ENCODE measurements around the gene MPPED2.
"Not testable (repeated sequence)": the region's sequence is repeated elsewhere in the genome, so short reads cannot be mapped to it uniquely, and the experiment has no call there.

MPPED2 gene

DNA sequence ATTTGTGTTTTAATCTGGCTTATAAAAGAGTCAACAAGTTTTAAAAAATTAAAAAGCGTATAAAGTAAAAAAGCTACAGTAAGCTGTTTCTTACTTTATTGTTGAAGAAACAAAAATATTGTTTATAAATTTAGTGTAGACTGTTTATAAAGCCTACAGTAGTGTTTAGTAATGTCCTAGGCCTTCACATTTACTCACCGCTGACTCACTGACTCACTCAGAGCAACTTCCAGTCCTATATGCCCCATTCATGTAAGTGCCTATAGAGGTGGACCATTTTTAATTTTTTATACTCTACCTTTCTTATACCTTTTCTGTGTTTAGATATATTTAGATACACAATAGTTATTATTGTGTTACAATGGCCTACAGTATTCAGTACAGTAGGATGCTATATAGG, 12.2 kb downstream of the MPPED2 start:
- DNase-seq, result no peak

- DNase-seq, result no peak
Observed at GRCh38 chr11:30568931-30569330, 17.2 kb downstream of the MPPED2 start.

DNA sequence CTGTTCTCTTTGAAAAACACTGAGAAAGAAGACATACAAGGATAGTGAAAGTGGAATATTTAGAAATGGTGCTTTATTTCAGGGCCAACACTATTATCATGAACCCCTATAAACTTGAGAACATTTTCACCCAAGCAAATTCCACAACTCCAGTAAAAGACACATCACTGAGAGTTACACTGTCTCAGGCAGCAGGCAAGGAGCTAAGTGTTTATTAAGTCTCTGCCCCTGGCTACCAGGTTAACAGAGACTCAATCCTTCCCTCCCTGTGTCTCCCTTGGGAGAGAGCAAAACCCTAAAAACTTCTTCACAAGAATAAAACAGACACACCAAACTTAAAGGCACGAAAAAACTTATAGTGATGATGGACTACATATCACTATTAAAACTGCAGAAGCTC, 18.5 kb downstream of the MPPED2 start:
- DNase-seq, result no peak

DNA sequence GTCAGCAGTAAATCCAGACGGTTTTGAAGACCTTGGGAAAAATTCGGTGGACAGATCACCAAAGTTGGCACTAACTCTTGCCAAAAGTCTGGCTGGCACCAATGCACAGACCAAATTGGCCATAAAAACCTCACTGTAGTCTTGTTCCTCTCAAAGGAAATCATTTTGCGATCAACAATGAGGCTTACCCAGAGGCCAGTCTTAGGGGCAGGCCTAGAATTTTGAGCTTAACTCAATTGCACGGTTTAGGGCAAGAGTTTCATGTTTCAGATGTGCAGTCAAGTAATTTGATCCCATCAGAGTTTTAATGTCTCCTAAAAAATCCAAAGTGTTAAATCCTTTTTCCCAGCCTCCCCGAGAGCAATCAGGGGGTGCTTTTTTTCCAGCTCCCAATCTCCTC, 19.0 kb downstream of the MPPED2 start:
- no peak for DNase-seq

- no peak for DNase-seq
Observed at GRCh38 chr11:30566482-30566881, 19.7 kb downstream of the MPPED2 start.

GRCh38 chr11:30565027-30565426, 21.1 kb downstream of the MPPED2 start:
- no peak for DNase-seq

GRCh38 chr11:30561691-30562415, 24.3 kb downstream of the MPPED2 start:
- DNase-seq, result no peak

GRCh38 chr11:30560206-30561106, 25.7 kb downstream of the MPPED2 start:
- DNase-seq, result no peak

DNA sequence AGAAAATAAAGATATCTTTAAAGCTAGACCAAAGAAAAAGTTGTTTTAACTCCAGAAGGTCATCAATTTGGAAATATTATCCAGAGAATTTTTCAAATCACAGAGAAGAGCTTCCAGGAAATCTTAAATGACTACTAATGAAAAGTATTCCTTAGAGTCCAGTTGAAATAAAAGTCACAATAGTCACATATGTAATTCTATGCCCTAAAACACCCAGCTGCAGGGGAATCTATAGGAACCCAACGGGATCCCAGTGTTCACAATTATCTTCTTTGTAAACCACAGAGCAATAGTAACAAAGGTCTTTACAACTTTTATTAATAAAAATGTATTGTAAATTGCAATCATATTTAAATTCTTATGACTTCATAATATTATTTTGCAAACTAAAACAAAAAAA, 27.1 kb downstream of the MPPED2 start:
- DNase-seq, result no peak

- not testable (repeated sequence) for DNase-seq
Observed at GRCh38 chr11:30554587-30554986, 31.6 kb downstream of the MPPED2 start.

DNA sequence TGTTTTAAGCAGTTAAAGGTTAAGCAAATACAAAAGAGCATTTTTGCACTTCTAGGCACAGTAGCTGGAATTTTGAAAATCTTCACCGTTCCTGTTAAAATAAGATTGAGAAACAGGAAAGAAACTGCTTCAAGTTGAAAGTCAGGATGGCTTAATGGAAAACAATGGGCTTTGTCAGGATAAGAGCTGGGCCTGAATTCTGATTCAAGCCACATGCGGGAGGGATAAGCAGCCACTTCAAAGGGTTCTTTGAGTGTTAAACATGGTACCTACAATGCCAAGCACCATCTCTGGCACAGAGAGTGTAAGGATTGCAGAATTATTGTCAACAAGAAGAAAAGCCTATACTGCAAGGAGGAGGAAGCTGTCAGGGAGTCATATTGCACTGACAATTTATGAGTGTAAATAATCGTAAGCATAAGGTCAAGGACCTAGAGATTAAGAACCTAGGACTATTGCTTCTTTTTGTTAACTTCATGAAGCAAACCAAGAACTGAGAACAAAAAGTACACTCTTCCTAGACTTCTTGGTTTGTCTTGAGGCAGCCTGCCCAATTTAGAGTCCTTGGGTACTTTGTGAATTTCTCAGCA, 32.5 kb downstream of the MPPED2 start:
- no peak for DNase-seq

GRCh38 chr11:30552839-30553238, 33.3 kb downstream of the MPPED2 start:
- DNase-seq, result no peak

DNA sequence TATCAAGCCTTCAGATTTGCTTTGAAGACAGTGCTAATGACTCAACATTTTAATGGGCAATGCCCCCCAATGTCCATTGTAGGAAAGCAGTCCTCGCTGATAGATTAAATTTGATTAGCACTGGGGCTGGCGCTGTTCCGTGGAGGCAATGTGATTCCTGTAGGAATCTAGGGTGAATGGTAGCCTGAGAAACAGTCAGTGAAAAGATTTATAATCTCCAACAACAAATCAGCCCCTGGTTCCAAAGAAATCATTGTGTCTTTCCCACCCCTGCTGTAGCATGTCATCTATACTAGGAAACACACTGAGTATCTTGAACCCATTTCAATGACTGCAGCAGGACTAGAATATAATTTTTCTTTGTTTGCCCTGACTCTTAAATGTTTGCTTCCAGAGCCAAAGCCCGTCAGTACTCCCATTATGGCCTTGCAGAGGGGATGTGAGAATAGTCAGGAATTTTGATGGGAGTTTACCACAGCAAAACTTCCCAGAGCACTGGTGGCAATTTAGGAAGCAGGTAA, 36.1 kb downstream of the MPPED2 start:
- DNase-seq, result no peak

DNA sequence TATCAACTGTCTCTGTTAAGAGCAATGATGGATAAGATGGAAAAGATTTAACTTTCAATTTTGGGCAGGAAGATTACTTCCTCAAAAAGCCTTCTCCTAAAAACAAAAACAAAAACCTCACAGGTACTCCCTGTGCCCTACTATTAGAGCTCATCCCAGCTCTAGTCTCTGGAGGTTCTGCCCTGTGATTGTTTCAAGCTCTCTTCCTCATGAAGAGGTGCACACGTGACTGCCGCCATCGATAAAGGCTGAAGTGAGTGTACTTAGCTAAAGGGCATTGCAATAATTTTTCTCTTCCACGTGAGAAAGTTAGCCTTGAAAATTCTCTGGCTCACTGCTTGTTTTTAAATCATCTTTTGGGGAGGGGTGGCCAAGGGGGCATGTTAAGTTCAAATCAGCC, 36.6 kb downstream of the MPPED2 start:
- no peak for DNase-seq

DNA sequence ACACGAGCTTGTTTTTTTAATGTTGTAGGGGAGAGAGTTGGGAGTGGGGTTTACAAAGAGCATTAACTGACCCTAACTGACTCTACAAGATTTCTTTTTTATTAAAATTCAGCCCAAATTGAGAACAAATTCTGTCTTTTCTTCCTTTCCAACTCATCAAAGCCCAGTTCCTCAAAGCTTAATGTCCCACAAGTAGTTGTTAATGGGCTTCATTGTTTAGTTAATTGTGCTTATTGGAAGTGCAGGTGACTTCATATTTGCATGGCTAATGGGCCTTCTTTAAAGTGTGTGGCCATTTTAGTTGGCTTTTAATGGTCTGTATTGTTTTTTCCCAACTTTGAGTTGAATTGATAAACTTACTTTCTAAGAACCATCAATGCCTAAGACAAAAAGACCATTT, 39.8 kb downstream of the MPPED2 start:
- no peak for DNase-seq

DNA sequence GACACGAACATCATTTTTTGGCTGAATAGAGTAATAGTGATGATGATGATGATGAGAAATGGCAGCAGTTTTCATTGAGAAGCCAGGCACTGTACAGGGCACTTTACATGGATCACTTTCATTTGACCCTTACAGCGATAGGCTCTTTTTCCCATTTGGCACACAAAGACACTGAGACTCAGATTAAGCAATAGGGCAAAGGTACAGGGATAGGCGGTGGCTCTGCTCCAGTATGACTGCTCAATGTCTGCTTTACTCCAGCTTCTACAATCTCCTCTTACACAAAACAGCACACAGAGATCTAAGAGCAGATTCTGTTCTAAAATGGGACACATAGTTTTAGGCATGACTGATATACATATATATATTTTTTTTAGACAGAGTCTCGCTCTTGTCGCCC, 40.6 kb downstream of the MPPED2 start:
- no peak for DNase-seq

- DNase-seq, result no peak
Observed at GRCh38 chr11:30543066-30543465, 43.1 kb downstream of the MPPED2 start.

GRCh38 chr11:30540781-30541180, 45.4 kb downstream of the MPPED2 start:
- DNase-seq, result no peak

DNA sequence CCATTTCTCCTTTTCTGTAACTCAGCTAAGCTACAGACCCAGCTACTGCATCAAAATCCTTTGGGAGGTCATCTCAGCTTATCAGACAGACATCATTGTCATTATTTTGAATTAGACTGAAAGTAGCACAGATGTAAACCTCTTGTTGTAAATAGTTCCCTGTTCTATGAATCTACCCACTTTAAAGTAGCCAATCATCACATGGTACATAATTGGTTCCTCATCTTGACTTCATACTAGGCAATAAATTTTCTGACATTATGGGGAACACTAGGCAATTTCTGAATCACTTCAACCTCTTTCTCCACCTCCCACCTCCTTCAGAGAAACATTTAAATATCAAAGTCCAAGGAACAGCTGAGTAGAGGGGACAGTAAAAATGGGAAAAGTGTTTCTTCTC, 47.9 kb downstream of the MPPED2 start:
- no peak for DNase-seq

DNA sequence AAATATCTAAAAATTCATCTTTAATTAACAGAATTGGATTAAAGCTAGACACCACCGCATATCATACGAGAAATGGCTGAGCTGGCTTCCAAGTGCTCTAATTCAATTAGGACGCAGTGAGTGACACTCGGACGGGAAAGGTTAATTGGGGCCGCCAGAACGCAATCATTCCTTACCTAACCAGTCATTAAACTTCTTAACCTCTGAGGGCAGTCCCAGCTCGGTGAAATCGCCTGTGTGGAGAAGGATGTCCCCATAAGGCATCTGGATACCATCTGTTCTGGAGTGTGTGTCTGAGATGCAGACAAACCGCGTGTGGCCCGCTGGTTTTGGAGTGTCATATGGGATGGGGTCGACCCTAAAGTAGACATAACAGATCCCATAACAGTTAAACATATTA, 50.3 kb downstream of the MPPED2 start:
- DNase-seq, result no peak

DNA sequence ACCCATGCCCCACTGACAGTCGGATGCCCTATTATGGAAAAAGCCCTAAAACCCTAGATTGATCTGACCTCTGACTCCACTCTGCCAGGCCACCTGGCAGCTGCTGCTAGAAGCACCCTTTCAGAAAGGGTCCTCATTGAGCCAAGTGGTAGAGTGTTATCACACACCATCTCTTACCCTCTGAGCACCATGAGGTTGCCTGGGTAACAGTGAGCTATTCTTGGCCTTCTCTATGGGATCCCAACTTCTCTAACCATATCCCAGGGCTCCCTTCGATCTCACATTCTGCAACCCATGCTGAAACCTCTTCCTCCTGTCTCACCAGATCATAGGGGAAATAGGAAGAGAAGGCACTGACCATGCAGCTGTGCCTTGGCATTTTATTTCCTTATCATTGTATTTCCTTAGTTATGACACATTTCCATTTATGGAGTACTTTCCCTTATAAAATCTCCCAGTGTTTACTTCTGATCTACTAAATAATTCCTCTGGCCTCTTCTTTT, 52.7 kb downstream of the MPPED2 start:
- no peak for DNase-seq

DNA sequence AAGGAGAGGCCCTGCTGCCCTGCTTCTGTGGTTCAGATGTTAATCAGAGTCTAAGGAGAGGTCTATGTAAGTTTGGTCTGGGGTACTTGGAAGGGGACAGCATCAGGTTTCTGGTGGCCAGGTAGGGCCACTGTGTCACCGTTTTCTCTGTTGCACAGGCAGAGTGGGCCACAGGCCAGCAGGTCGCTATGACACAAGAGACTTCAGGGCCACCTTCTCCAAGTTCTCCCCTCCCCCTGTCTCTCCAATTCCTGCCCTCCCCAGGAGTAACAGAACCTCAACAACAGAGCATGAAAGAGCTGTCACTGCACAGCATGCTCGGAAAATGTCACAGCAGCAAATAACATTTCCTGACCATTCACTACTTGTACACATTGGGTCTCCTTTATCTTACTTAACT, 58.6 kb downstream of the MPPED2 start:
- no peak for DNase-seq

DNA sequence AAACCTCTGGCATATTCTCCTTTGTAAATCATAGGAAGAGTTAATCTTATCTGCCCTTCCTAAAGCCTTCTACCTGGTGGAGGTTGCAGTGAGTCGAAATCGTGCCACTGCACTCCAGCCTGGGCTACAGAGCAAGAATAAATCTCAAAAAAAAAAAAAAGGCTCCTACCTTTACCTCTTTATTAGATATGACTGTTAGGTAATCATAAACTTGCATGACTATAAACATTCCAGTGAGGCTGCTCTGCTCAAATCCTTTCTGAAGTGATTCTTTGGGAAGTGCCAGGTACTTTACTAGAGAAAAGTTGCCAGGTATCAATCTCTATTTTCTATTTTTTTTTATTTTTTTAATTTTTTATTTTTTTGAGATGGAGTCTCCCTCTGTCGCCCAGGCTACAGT, 59.6 kb downstream of the MPPED2 start:
- no peak for DNase-seq

Measured in activated CD8-positive, alpha-beta memory T cell treated with anti-CD3 and anti-CD28 coated beads, Interleukin-2, amount 50 U/mL, for 48 hours (primary cell).